Measurements from ENCODE around the gene MFNG.

The MFNG gene

DNA sequence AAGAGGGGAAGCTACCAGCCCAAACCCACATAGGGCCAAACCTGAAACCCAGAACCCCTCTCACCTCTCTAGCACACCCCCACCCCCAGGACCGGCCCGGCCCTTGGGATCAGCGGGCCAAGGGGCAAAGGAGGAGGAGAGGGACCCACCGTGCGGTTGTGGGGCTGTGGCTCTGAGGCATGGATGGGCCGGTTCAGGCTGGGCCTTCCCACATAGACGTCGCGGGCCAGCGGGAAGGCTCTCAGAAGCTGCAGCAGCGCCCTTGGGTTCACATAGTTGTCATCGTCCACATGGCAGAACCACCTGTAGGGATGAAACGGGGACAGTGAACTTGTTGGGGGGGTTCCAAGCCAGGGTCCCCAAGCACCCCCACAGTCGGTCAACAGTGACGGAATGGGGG, 7.0 kb downstream of the MFNG start:
- TF ChIP-seq, protein P1, sequence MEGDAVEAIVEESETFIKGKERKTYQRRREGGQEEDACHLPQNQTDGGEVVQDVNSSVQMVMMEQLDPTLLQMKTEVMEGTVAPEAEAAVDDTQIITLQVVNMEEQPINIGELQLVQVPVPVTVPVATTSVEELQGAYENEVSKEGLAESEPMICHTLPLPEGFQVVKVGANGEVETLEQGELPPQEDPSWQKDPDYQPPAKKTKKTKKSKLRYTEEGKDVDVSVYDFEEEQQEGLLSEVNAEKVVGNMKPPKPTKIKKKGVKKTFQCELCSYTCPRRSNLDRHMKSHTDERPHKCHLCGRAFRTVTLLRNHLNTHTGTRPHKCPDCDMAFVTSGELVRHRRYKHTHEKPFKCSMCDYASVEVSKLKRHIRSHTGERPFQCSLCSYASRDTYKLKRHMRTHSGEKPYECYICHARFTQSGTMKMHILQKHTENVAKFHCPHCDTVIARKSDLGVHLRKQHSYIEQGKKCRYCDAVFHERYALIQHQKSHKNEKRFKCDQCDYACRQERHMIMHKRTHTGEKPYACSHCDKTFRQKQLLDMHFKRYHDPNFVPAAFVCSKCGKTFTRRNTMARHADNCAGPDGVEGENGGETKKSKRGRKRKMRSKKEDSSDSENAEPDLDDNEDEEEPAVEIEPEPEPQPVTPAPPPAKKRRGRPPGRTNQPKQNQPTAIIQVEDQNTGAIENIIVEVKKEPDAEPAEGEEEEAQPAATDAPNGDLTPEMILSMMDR (IDR thresholded peaks at IDR 0.05; ENCODE audit: borderline replicate concordance, insufficient read depth, low read depth, low read length): no peak
- no peak overlapping the region for H3K4me3 ChIP-seq (ENCODE audit: low read depth, low read length)

DNA sequence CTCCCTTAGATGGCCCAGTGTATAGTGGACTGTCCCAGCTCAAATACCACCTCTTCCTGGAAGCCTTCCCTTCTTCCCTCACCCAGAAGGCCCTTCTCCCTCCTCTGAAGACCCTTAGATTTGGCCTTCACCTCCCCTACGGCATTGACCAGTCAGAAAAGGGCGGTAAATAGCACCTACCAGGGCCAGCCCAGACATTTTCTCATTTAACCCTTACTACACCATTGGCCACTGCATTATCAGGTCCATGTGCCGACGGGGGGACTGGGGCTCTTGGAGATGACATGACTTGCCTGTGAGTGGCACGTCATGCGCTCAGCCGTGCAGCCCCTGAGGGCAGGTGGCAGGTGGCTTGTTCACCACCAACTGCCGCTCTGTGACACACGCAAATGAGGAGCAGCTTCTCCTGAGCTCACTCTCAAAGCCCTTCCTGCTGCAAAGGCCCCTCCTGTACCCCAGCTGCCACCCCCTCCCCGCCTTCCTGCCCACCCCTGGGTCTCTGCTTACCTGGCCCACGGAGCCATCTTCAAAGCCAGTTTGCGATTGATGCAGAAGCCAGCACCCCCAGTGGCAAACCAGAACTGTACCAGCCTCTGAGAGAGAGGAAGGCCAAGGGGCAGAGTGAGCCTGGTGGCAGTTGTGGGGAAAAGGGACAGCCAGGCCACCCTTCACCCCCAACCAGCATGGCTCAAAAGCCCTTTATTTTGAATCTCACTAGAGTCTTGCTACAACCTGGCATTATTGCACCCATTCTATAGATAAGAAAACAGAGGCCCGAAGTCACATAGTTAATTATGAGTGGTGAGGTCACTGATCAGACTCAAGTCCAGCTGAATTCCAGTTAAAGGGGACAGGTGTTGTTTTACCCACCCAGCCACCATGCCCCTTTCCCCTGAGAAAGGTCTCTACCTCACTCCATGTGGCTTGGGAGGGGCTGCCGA, 9.5 kb downstream of the MFNG start:
- H3K4me3 ChIP-seq (ENCODE audit: low read depth, low read length): no peak overlapping the region
- TF ChIP-seq, protein P1 (IDR thresholded peaks at IDR 0.05; ENCODE audit: borderline replicate concordance, insufficient read depth, low read depth, low read length): no peak

DNA sequence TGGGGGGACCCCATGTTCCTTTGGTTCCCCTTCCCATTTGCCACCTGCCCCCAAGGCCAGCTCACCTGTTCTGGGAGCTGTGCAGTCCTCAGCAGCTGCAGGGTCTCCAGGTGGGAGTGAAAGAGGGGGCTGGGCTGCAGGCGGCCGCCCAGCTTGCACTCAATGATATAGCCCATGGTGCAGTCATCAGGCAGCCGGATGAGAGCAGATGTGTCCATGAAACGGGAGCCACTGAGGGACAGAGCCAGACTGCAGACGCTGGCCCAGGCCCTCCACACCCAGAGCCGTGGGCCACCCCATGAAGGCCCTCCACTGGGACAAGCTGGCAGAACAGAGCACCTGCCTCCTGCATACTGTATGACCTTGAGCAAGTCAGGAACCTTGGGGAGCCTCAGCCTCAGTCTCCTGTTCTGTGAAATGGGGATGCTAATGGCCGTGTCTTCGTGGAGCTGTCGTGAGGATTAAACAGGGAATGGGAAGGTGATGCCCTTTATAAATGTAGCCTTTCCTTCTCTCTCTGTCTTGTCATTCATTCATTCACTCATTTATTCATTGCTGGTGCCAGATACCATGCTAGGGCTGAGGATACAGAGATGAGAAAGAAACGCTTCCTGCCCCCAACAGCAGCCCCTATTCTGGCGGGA, 11.6 kb downstream of the MFNG start:
- TF ChIP-seq, protein P1 (IDR thresholded peaks at IDR 0.05; ENCODE audit: borderline replicate concordance, insufficient read depth, low read depth, low read length): no peak
- no peak overlapping the region for H3K4me3 ChIP-seq (ENCODE audit: low read depth, low read length)

DNA sequence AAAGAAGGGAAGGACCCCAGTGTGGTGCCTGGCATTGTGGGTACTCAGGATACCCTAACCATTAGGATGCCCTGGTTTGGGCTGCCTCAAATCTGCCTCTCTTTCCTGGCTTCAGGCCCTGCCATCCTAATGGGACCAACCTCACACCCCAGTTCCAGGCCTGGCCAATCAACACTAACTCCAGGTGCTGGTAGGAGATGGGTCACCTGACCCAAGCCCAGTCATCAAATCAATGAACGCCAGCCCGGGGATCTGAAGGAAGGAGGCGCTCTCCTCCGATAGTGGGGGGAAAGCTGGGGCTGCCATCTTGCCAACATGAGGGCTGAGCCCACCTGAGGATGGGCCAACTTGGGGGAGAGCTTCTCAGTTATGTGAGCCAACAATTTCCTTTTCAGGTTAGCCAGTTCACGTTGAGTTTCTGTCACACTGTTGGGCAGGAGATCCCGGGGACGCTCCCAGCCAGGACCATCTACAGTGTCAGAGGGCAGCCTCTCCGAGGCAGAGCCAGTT, 12.7 kb downstream of the MFNG start:
- TF ChIP-seq, protein P1 (IDR thresholded peaks at IDR 0.05; ENCODE audit: borderline replicate concordance, insufficient read depth, low read depth, low read length): no peak
- H3K4me3 ChIP-seq (ENCODE audit: low read depth, low read length): no peak overlapping the region

DNA sequence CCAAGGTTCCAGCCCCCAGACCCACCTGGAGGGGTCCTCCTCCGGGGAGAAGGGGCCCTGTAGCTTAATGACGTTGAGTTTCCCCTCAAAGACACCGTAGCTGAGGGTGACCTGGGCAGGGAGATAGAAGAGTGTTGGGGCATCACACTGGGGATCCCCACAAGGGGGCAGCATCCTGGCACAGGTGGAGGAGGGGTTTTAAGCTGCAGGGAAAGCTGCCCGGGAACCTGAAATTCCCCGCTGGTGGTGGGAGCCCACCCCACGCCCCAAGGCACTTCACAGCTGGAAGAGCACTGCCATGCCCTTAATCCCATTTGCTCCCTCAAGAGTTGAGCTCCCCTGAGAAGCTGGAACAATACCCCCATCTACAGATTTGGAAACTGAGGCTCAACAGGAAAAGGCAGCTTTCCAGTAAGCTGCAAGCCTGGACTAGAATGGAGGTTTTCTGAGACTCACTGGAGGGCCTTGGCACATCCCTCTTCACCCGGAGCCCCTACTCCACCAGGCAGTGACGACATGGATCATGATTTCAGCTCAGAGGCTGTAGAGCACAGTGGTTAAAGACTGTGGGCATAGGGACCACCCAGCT, 13.7 kb downstream of the MFNG start:
- no peak overlapping the region for H3K4me3 ChIP-seq (ENCODE audit: low read depth, low read length)
- TF ChIP-seq, protein P1 (IDR thresholded peaks at IDR 0.05; ENCODE audit: borderline replicate concordance, insufficient read depth, low read depth, low read length): peak; percentile 60

DNA sequence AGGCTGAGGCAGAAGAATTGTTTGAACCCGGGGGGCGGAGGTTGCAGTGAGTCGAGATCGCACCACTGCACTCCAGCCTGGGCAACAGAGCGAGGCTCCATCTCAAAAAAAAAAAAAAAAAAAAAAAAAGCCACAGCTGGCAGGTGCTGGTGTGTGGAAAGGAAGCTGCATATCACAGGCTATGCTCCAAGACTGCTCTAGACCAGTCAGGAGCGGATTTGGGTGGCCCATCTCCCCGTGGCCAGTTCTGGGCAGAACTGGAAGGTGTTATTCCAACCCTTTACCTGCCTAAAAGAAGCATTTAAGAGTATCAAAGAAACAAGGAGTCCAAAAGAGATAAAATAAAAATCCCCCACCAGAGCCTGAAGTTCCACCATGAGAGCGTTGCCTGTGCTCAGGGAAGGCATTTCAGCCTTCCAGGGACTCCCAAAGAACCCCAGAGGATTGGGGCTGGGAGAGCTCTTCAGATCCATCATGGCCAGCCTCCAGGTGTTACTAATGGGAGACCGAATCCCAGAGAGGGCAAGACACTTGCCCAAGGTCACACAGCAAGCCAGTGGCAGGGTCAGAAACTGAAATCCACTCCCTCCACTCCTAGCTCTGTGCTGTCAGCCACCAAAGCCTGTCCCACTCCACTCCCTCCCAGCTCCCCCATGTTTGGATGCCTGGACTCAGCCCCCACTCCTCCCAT, 14.3 kb downstream of the MFNG start:
- H3K4me3 ChIP-seq (ENCODE audit: low read depth, low read length): no peak overlapping the region
- TF ChIP-seq, protein P1 (IDR thresholded peaks at IDR 0.05; ENCODE audit: borderline replicate concordance, insufficient read depth, low read depth, low read length): no peak

Measured in GM12875 (cell line).